ENCODE results near the gene CGB1. TPM values are rescaled to one million over a fixed set of nuclear protein-coding genes. Genes with fewer than 3 reads are reported as not detected.

Gene CGB1
- total RNA-seq, 1 donor, result not detected

Other genes with a start within 250 kb of the CGB1 start
- gene BCAT2, start 225.9 kb downstream of the CGB1 start, total RNA-seq, result 3.9 TPM
- gene HSD17B14, start 200.4 kb downstream of the CGB1 start, total RNA-seq, result 0.42 TPM
- gene PLEKHA4, start 168.3 kb downstream of the CGB1 start, total RNA-seq, result 1.3 TPM
- 644 TPM for gene PPP1R15A, start 164.5 kb downstream of the CGB1 start, total RNA-seq
- gene TULP2, start 138.2 kb downstream of the CGB1 start, total RNA-seq, result 0.31 TPM
- gene NUCB1, start 136.6 kb downstream of the CGB1 start, total RNA-seq, result 166 TPM
- gene DHDH, start 103.2 kb downstream of the CGB1 start, total RNA-seq, result 0.21 TPM
- gene BAX, start 82.0 kb downstream of the CGB1 start, total RNA-seq, result 26.6 TPM
- gene FTL, start 71.6 kb downstream of the CGB1 start, total RNA-seq, result 2,689 TPM
- 10.0 TPM for gene GYS1, start 43.6 kb downstream of the CGB1 start, total RNA-seq
- gene RUVBL2, start 43.0 kb downstream of the CGB1 start, total RNA-seq, result 19.9 TPM
- not detected for gene LHB, start 19.8 kb downstream of the CGB1 start, total RNA-seq
- gene CGB3, start 12.6 kb downstream of the CGB1 start, total RNA-seq, result not detected
- not detected for gene CGB2, start 5.0 kb downstream of the CGB1 start, total RNA-seq
- not detected for gene CGB5, start 7.0 kb upstream of the CGB1 start, total RNA-seq
- not detected for gene CGB8, start 12.2 kb upstream of the CGB1 start, total RNA-seq
- not detected for gene CGB7, start 20.9 kb upstream of the CGB1 start, total RNA-seq
- not detected for gene NTF4, start 27.9 kb upstream of the CGB1 start, total RNA-seq
- gene KCNA7, start 35.8 kb upstream of the CGB1 start, total RNA-seq, result under 0.01 TPM
- 136 TPM for gene SNRNP70, start 48.6 kb upstream of the CGB1 start, total RNA-seq
- gene LIN7B, start 77.5 kb upstream of the CGB1 start, total RNA-seq, result 2.5 TPM
- 3.5 TPM for gene C19orf73, start 82.2 kb upstream of the CGB1 start, total RNA-seq
- gene PPFIA3, start 82.6 kb upstream of the CGB1 start, total RNA-seq, result 1.2 TPM
- not detected for gene HRC, start 118.5 kb upstream of the CGB1 start, total RNA-seq
- 1.5 TPM for gene TRPM4, start 120.9 kb upstream of the CGB1 start, total RNA-seq

All from mononuclear cell (primary cell).